ENCODE results near the gene MMP23B. TPM values are rescaled to one million over a fixed set of nuclear protein-coding genes. Genes with fewer than 3 reads are reported as not detected.
A peak's percentile ranks its signal among the peaks of the same experiment; 100 is the strongest.

The MMP23B gene
- total and polyA plus RNA-seq, 10 of the 15 experiments (the other 5 are each of a cell fraction or from before 2014, with no cell fraction given): 0.25 to 0.76 (median 0.34) TPM; not detected in 4

DNA sequence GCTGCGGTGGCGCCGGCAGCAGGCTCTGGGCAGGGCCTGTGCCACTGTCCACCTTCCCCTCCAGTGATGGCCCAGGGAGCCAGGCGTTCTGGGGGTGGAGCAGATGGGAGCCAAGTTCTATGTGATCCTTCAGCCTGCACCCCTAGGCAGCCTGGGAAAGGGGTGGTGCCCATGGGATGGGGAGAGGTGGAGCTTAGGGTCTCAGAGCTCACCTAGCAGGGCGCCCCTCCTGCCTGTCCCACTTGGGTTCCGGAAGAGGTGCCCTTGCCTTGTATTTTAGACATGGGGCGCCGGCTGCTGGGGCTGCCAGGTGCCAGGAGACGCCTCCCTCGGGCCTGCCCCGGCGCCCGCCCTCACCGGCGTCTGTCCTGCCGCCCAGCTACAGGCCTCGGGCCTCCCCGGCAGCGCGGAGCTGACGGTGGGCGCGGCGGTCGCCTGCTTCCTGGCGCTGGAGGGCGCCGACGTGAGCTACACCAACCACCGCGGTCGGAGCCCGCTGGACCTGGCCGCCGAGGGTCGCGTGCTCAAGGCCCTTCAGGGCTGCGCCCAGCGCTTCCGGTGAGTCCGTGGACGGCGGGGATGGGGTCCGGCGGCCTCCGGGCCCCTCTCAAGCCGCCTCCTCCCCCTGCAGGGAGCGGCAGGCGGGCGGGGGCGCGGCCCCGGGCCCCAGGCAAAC lies 3.1 kb upstream of the MMP23B start (continued):
- TF ChIP-seq, protein P1, sequence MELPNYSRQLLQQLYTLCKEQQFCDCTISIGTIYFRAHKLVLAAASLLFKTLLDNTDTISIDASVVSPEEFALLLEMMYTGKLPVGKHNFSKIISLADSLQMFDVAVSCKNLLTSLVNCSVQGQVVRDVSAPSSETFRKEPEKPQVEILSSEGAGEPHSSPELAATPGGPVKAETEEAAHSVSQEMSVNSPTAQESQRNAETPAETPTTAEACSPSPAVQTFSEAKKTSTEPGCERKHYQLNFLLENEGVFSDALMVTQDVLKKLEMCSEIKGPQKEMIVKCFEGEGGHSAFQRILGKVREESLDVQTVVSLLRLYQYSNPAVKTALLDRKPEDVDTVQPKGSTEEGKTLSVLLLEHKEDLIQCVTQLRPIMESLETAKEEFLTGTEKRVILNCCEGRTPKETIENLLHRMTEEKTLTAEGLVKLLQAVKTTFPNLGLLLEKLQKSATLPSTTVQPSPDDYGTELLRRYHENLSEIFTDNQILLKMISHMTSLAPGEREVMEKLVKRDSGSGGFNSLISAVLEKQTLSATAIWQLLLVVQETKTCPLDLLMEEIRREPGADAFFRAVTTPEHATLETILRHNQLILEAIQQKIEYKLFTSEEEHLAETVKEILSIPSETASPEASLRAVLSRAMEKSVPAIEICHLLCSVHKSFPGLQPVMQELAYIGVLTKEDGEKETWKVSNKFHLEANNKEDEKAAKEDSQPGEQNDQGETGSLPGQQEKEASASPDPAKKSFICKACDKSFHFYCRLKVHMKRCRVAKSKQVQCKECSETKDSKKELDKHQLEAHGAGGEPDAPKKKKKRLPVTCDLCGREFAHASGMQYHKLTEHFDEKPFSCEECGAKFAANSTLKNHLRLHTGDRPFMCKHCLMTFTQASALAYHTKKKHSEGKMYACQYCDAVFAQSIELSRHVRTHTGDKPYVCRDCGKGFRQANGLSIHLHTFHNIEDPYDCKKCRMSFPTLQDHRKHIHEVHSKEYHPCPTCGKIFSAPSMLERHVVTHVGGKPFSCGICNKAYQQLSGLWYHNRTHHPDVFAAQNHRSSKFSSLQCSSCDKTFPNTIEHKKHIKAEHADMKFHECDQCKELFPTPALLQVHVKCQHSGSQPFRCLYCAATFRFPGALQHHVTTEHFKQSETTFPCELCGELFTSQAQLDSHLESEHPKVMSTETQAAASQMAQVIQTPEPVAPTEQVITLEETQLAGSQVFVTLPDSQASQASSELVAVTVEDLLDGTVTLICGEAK (IDR thresholded peaks at IDR 0.05; ENCODE audit: borderline replicate concordance): no peak
- TF ChIP-seq NR2C1 (IDR thresholded peaks at IDR 0.05) (no peak), IKZF2 (IDR thresholded peaks at IDR 0.05) (no peak), GATAD2B (conservative IDR thresholded peaks at IDR 0.05; ENCODE audit: low read depth) (peak; percentile 88; the same call in 1 of the 2 replicates), EZH2 (IDR thresholded peaks at IDR 0.05; ENCODE audit: borderline replicate concordance, control insufficient read depth, low read depth, low read length) (no peak), IRF4 (IDR thresholded peaks at IDR 0.05; ENCODE audit: low read depth, low read length) (no peak), NR2F1 (conservative IDR thresholded peaks at IDR 0.05) (0 out of 2 replicates have a peak, but pooled peaks have one; percentile 17), STAT3 (IDR thresholded peaks at IDR 0.05; ENCODE audit: low read depth, low read length) (no peak), EGR1 (IDR thresholded peaks at IDR 0.05; ENCODE audit: borderline replicate concordance in 1 of 2, low read depth in 2 of 2, low read length in 2 of 2) (no peak), HDGF (IDR thresholded peaks at IDR 0.05) (0 out of 2 replicates have a peak, but pooled peaks have one; percentile 33), BHLHE40 (IDR thresholded peaks at IDR 0.05; ENCODE audit: borderline replicate concordance in 1 of 2, low read depth in 2 of 2, low read length in 1 of 2) (peak in 1 of 2 experiments; percentile 69; a peak in 2 of 4 replicates), MTA3 (IDR thresholded peaks at IDR 0.05; ENCODE audit: borderline replicate concordance, low read length) (no peak)
- TF ChIP-seq, protein P2, sequence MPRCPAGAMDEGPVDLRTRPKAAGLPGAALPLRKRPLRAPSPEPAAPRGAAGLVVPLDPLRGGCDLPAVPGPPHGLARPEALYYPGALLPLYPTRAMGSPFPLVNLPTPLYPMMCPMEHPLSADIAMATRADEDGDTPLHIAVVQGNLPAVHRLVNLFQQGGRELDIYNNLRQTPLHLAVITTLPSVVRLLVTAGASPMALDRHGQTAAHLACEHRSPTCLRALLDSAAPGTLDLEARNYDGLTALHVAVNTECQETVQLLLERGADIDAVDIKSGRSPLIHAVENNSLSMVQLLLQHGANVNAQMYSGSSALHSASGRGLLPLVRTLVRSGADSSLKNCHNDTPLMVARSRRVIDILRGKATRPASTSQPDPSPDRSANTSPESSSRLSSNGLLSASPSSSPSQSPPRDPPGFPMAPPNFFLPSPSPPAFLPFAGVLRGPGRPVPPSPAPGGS (IDR thresholded peaks at IDR 0.05; ENCODE audit: borderline replicate concordance, insufficient read depth, low read depth, low read length, poor library complexity, severe bottlenecking): no peak
- TF ChIP-seq, protein P3, sequence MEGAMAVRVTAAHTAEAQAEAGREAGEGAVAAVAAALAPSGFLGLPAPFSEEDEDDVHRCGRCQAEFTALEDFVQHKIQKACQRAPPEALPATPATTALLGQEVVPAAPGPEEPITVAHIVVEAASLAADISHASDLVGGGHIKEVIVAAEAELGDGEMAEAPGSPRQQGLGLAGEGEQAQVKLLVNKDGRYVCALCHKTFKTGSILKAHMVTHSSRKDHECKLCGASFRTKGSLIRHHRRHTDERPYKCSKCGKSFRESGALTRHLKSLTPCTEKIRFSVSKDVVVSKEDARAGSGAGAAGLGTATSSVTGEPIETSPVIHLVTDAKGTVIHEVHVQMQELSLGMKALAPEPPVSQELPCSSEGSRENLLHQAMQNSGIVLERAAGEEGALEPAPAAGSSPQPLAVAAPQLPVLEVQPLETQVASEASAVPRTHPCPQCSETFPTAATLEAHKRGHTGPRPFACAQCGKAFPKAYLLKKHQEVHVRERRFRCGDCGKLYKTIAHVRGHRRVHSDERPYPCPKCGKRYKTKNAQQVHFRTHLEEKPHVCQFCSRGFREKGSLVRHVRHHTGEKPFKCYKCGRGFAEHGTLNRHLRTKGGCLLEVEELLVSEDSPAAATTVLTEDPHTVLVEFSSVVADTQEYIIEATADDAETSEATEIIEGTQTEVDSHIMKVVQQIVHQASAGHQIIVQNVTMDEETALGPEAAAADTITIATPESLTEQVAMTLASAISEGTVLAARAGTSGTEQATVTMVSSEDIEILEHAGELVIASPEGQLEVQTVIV (IDR thresholded peaks at IDR 0.05; ENCODE audit: borderline replicate concordance, partially characterized antibody): no peak

All from GM12878 (cell line).